ENCODE results near the gene COPS9.

The COPS9 gene

DNA sequence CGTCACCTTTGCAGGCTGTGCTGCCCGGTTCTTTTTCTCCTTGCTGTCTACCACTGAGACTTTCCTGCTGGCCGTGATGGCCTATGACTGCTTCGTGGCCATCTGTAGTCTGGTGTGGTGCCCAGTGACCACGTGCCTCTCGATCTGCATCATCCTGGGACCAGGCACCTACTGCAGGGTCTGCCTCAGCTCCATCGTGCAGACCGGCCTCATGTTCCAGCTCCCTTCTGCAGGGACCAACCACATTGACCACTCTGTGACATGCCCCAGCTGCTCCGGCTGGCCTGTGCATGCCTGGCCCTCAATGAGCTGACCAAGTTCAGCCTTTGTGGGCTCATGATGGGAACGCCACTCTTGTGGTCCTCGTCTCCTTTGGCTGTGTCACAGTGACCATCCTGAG, 26.7 kb downstream of the COPS9 start:
- TF ChIP-seq, protein P1, sequence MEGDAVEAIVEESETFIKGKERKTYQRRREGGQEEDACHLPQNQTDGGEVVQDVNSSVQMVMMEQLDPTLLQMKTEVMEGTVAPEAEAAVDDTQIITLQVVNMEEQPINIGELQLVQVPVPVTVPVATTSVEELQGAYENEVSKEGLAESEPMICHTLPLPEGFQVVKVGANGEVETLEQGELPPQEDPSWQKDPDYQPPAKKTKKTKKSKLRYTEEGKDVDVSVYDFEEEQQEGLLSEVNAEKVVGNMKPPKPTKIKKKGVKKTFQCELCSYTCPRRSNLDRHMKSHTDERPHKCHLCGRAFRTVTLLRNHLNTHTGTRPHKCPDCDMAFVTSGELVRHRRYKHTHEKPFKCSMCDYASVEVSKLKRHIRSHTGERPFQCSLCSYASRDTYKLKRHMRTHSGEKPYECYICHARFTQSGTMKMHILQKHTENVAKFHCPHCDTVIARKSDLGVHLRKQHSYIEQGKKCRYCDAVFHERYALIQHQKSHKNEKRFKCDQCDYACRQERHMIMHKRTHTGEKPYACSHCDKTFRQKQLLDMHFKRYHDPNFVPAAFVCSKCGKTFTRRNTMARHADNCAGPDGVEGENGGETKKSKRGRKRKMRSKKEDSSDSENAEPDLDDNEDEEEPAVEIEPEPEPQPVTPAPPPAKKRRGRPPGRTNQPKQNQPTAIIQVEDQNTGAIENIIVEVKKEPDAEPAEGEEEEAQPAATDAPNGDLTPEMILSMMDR (IDR thresholded peaks at IDR 0.05; ENCODE audit: control extremely low read depth, extremely low read depth, low read depth, missing control alignments): no peak
- ChIA-PET POLR2A (interaction anchor here (0.6 kb wide), 1 partner anchor 83 kb away, joined by 8 read pairs; no protein-coding TSS in a partner anchor), CTCF (no interaction called here)
- DNase-seq (ENCODE audit: extremely low spot score): no peak

DNA sequence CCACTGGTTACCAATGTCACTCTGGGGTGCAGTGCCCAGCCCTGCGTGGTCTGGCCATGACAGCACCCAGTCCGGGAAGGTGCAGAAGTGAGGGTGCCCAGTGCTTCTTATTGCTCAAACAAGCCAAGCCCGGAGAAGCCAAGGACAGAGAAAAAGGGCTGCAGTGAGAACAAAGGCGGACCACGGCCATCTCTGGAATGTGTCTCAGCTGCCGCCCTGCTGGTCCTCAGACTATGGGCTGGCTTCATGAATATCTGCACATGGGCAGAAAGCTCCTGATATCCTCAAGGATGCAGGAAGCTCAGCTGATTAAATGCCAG, 28.7 kb downstream of the COPS9 start:
- CTCF ChIA-PET: interaction anchor here (1.2 kb wide), 1 partner anchor 8 kb away, joined by 4 read pairs; no protein-coding TSS in a partner anchor

DNA sequence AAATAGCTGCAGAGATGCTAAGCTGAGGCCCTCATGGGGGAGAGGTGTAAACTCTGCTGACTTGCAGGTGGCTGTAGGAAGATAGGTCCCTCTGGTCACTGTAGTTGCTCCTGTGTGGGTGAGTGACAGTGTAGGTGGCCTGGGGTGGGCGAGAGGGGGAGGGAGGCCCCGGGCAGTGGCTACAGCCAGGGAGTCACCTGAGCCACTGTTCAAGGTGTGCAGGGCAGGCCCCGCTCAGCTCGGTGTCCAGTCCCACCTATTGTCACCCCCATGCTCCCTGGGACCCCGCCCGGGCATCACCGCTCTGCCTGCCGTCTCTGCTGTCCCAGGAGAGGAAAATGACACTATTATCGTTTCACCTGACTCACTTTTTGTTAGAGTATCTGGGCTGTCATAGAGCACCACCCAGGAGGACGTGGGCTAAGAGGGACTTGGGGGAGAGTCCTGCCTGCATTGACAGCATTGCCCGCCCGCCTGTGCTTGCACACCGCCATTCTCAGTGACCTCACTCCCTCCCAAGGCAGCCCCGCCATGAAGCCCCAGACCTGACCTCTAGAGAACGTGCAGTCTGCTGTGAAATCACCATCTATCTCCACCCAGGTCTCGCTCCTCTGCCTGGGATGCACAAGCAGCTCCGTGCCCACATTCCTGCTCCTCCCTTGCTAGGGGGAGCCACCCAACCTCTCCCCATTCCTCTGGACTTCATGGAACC, 29.2 kb downstream of the COPS9 start:
- CTCF ChIA-PET: no interaction called here
- no peak for DNase-seq (ENCODE audit: extremely low spot score)
- POLR2A ChIA-PET: no interaction called here
- TF ChIP-seq, protein P1 (IDR thresholded peaks at IDR 0.05; ENCODE audit: control extremely low read depth, extremely low read depth, low read depth, missing control alignments): no peak

More for the DNA sequence above, 28.7 kb downstream of the COPS9 start:
- no peak for DNase-seq (ENCODE audit: extremely low spot score)
- POLR2A ChIA-PET: no interaction called here
- TF ChIP-seq, protein P1 (IDR thresholded peaks at IDR 0.05; ENCODE audit: control extremely low read depth, extremely low read depth, low read depth, missing control alignments): no peak

DNA sequence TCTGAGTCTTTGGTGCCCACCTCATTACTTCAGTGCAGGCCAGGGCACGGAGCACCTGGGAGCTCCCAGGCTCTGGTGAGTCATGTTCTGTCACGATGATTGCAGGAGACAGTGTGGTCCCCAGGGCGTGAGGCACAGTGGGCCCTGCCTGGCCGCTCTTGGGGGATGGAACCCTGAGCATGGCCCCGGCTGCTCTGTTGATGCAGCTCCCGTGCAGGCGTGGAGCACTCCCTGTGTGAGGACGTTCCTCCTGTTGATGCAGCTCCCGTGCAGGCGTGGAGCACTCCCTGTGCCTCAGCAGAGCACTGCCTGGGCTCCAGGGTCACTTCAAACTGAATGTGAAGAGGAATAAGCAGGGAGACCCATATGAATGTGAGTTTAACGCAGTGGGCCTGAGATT, 30.1 kb downstream of the COPS9 start:
- ChIA-PET CTCF (interaction anchor here (1.6 kb wide), 1 partner anchor 45 kb away, joined by 4 read pairs; no protein-coding TSS in a partner anchor), POLR2A (no interaction called here)
- no peak for DNase-seq (ENCODE audit: extremely low spot score)
- TF ChIP-seq, protein P1 (IDR thresholded peaks at IDR 0.05; ENCODE audit: control extremely low read depth, extremely low read depth, low read depth, missing control alignments): no peak

DNA sequence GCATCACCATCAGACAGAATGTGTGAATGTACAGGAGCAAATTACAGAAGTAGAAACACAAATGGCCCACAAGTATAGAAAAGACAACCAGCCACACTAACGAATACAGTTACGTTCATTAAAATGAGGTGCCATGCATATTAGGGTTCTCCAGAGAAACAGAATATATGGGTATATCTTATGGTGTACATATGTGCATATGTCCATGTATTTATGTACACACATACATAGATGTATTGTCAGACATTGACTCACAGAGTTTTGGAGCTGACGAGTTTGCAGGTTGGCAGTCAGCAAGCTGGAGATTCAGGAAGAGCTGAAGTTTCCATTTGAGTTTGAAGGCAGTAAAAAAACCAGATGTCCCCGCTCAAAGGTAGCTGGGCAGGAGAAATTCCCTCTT, 33.0 kb downstream of the COPS9 start:
- CTCF ChIA-PET: no interaction called here
- POLR2A ChIA-PET: no interaction called here
- TF ChIP-seq, protein P1 (IDR thresholded peaks at IDR 0.05; ENCODE audit: control extremely low read depth, extremely low read depth, low read depth, missing control alignments): no peak
- no peak for DNase-seq (ENCODE audit: extremely low spot score)

DNA sequence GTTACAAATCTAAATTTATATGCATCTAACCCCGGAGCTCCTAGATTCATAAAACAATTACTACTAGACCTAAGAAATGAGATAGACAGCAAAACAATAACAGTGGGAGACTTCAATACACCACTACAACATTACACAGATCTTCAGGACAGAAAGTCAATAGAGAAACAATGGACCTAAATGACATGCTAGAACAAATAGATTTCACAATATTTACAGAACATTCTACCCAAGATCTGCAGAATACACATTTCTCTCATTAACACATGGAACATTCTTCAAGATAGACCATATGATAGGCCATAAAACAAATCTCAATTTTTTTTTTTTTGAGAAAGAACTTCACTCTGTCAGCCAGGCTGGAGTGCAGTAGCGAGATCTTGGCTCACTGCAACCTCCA, 37.8 kb downstream of the COPS9 start:
- TF ChIP-seq, protein P1 (IDR thresholded peaks at IDR 0.05; ENCODE audit: control extremely low read depth, extremely low read depth, low read depth, missing control alignments): no peak
- no peak for DNase-seq (ENCODE audit: extremely low spot score)
- POLR2A ChIA-PET: no interaction called here
- CTCF ChIA-PET: interaction anchor here (1.4 kb wide), 1 partner anchor 10 kb away, joined by 4 read pairs; no protein-coding TSS in a partner anchor

All from GM10248 (cell line).